HEK293T (cell line): Measurements from ENCODE around the gene COX7A2.

Experiments
- BHLHE40 ChIP-seq: fragments of 450-650 bp; IDR thresholded peaks from 2 replicates; pipeline ENCODE4 v1.6.1; 2016; ENCODE audit warnings: mild to moderate bottlenecking, moderate library complexity, borderline replicate concordance
- CTBP1 ChIP-seq: fragments of 450-650 bp; IDR thresholded peaks from 2 replicates; pipeline ENCODE4 v1.6.1; 2016; ENCODE audit warnings: borderline replicate concordance
- FOXA1 ChIP-seq: fragments of 450-650 bp; IDR thresholded peaks from 2 replicates; pipeline ENCODE4 v1.6.1; 2016; ENCODE audit warnings: mild to moderate bottlenecking
- FOXK2 ChIP-seq: fragments of 450-650 bp; IDR thresholded peaks from 2 replicates; pipeline ENCODE4 v1.6.1; 2016; ENCODE audit warnings: mild to moderate bottlenecking
- FOXM1 ChIP-seq: fragments of 450-650 bp; IDR thresholded peaks from 2 replicates; pipeline ENCODE4 v1.6.1; 2017; ENCODE audit warnings: mild to moderate bottlenecking, borderline replicate concordance
- HDGF ChIP-seq: fragments of 450-650 bp; IDR thresholded peaks from 2 replicates; pipeline ENCODE4 v1.6.1; 2017; ENCODE audit warnings: antibody characterized with exemption, borderline replicate concordance
- L3MBTL2 ChIP-seq: fragments of 450-650 bp; conservative IDR thresholded peaks from 2 replicates; pipeline ENCODE4 v1.6.1; 2016; ENCODE audit warnings: mild to moderate bottlenecking
- LEF1 ChIP-seq: fragments of 450-650 bp; IDR thresholded peaks from 2 replicates; pipeline ENCODE4 v1.6.1; 2017; ENCODE audit warnings: mild to moderate bottlenecking, borderline replicate concordance
- NFRKB ChIP-seq: fragments of 450-650 bp; IDR thresholded peaks from 2 replicates; pipeline ENCODE4 v1.6.1; 2016; ENCODE audit warnings: mild to moderate bottlenecking, moderate library complexity
- SP1 ChIP-seq: fragments of 450-650 bp; IDR thresholded peaks from 2 replicates; pipeline ENCODE4 v1.6.1; 2017
- SUZ12 ChIP-seq: fragments of 450-650 bp; IDR thresholded peaks from 2 replicates; pipeline ENCODE4 v1.6.1; 2016; ENCODE audit warnings: mild to moderate bottlenecking
- TARDBP ChIP-seq: fragments of 450-650 bp; IDR thresholded peaks from 2 replicates; pipeline ENCODE4 v1.6.1; 2016
- ZNF384 ChIP-seq: fragments of 450-650 bp; IDR thresholded peaks from 2 replicates; pipeline ENCODE4 v1.6.1; 2016
- TF ChIP-seq, protein P1 (sequence below): fragments of 450-650 bp; IDR thresholded peaks from 2 replicates; pipeline ENCODE4 v1.6.1; 2016

- TF ChIP-seq FOXK2 (no peak), SUZ12 (no peak), CTBP1 (no peak), BHLHE40 (no peak), HDGF (no peak), SP1 (no peak), ZNF384 (no peak), FOXA1 (no peak), TARDBP (no peak), LEF1 (no peak), FOXM1 (no peak), NFRKB (no peak), L3MBTL2 (no peak)
- TF ChIP-seq, protein P1, sequence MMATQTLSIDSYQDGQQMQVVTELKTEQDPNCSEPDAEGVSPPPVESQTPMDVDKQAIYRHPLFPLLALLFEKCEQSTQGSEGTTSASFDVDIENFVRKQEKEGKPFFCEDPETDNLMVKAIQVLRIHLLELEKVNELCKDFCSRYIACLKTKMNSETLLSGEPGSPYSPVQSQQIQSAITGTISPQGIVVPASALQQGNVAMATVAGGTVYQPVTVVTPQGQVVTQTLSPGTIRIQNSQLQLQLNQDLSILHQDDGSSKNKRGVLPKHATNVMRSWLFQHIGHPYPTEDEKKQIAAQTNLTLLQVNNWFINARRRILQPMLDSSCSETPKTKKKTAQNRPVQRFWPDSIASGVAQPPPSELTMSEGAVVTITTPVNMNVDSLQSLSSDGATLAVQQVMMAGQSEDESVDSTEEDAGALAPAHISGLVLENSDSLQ: no peak
These were observed 38.4 kb downstream of the COX7A2 start for GRCh38 chr6:75204959-75205775.
